Body of pancreas (tissue), 4 donors: Measurements from ENCODE around the gene INO80C.

Source experiments
- CTCF ChIP-seq, 7 experiments: fragments of 450-650 bp in 4 of 7; fragments of 200-600 bp in 3 of 7; sonication (generic) in 3 of 7; IDR thresholded peaks; one replicate each; pipeline ENCODE4 v1.5.1; 2016 to 2019; ENCODE audit warnings: antibody characterized with exemption in 7 of 7
- POLR2A ChIP-seq, 3 donors: fragments of 450-650 bp; IDR thresholded peaks; one replicate each; pipeline ENCODE4 v1.6.1; 2016; ENCODE audit warnings: antibody characterized with exemption in 3 of 3, mild to moderate bottlenecking in 2 of 3

GRCh38 chr18:35470435-35470834 lies 27.3 kb downstream of the INO80C start:
- TF ChIP-seq CTCF (IDR thresholded peaks at IDR 0.05) (no peak), POLR2A (IDR thresholded peaks at IDR 0.05) (no peak)
